Measurements from ENCODE around the gene HCN2.
"Not testable (repeated sequence)": the region's sequence is repeated elsewhere in the genome, so short reads cannot be mapped to it uniquely, and the experiment has no call there.

HCN2 gene

DNA sequence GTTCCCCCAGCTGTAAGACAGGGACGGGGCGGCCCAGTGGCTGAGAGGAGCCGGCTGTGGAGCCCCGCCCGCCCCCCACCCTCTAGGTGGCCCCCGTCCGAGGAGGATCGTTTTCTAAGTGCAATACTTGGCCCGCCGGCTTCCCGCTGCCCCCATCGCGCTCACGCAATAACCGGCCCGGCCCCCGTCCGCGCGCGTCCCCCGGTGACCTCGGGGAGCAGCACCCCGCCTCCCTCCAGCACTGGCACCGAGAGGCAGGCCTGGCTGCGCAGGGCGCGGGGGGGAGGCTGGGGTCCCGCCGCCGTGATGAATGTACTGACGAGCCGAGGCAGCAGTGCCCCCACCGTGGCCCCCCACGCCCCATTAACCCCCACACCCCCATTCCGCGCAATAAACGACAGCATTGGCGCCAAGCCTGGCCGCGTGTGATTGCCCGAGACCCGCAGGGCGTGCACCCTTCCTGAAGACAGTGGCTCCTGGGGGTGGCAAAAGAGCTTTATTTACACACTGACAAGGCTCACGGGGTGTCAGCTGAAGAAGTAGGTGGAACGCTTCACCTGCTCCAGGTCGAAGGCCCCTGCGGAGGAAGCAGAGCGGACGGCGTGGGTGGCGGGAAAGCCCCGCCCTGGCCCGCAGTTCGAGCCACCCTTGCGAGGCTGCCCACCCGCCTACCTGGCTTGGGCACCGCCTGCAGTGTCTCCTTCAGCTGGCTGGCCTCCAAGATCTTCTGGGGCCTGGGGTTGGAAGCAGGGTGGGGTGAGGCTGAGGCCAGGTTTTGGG is 27.3 kb downstream of the HCN2 start:
- H3K27ac ChIP-seq (ENCODE audit: low read length) = no peak overlapping the region

DNA sequence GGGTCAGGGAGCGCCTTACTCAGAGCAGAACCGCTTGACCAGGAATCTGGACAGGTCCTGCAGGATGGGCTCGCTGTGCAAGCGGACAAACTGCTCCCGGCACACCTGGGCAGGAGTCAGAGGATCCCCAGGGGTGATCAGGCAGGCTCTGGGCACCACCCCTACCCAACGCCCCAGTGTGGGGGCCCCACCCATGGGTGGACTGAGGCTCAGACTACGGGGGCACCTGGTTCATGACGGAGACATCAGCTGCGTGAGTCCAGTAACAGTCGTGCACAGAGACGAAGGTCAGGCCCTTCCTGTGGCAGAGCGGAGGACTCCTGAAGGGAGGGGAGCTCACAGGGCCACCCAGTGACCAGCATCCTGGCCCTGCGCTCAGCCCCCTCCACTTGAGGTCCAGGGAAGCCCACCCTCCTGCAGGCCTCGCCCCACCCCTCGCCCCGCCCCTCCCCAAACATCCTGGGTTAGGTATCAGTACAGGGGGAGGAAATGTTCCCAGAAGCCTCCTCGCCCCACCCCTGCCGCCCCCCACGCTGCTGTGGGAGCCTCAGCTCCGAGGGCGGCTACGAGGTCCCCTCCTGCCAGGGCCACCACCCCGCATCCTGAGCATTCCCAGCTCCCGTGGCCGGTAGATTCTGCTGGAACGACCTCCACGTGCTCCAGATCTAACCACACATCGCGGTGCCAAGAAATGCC is 28.0 kb downstream of the HCN2 start:
- Histone ChIP-seq H3K9me3 (ENCODE audit: control insufficient read depth in 2 of 2, low read length in 2 of 2) (no peaks in the 10 kb centered on the region), H3K9ac (ENCODE audit: low read length in 2 of 2) (no peak overlapping the region), H3K4me1 (ENCODE audit: control insufficient read depth, insufficient read depth, low read length) (no peaks in the 10 kb centered on the region), H3K36me3 (ENCODE audit: control insufficient read depth in 2 of 2, insufficient read depth in 2 of 2, low read length in 2 of 2) (peaks cover 0 to 21% of the 10 kb centered on the region in 2 donors), H3K4me3 (ENCODE audit: low read length in 2 of 2) (no peak overlapping the region), H3K27ac (ENCODE audit: low read length) (no peak overlapping the region), H3K27me3 (ENCODE audit: control insufficient read depth in 1 of 2, insufficient read depth in 2 of 2, low read length in 2 of 2) (peaks cover 0 to 3% of the 10 kb centered on the region in 2 donors)

More for the DNA sequence above, 27.3 kb downstream of the HCN2 start:
- H3K9ac ChIP-seq (ENCODE audit: low read length in 2 of 2) = no peak overlapping the region
- no peaks in the 10 kb centered on the region for H3K4me1 ChIP-seq (ENCODE audit: control insufficient read depth, insufficient read depth, low read length)
- H3K36me3 ChIP-seq (ENCODE audit: control insufficient read depth in 2 of 2, insufficient read depth in 2 of 2, low read length in 2 of 2) = peaks cover 0 to 17% of the 10 kb centered on the region in 2 donors
- H3K4me3 ChIP-seq (ENCODE audit: low read length in 2 of 2) = no peak overlapping the region
- H3K9me3 ChIP-seq (ENCODE audit: control insufficient read depth in 2 of 2, low read length in 2 of 2) = no peaks in the 10 kb centered on the region
- H3K27me3 ChIP-seq (ENCODE audit: control insufficient read depth in 1 of 2, insufficient read depth in 2 of 2, low read length in 2 of 2) = peaks cover 0 to 3% of the 10 kb centered on the region in 2 donors

- Histone ChIP-seq H3K4me3 (ENCODE audit: low read length in 2 of 2) (no peak overlapping the region), H3K27me3 (ENCODE audit: control insufficient read depth in 1 of 2, insufficient read depth in 2 of 2, low read length in 2 of 2) (peaks cover 0 to 3% of the 10 kb centered on the region in 2 donors), H3K27ac (ENCODE audit: low read length) (no peak overlapping the region), H3K4me1 (ENCODE audit: control insufficient read depth, insufficient read depth, low read length) (no peaks in the 10 kb centered on the region), H3K9me3 (ENCODE audit: control insufficient read depth in 2 of 2, low read length in 2 of 2) (no peaks in the 10 kb centered on the region), H3K36me3 (ENCODE audit: control insufficient read depth in 2 of 2, insufficient read depth in 2 of 2, low read length in 2 of 2) (peaks cover 0 to 21% of the 10 kb centered on the region in 2 donors), H3K9ac (ENCODE audit: low read length in 2 of 2) (no peak overlapping the region)
These were observed 28.6 kb downstream of the HCN2 start for GRCh38 chr19:618247-618619.

GRCh38 chr19:618674-619285 is 29.1 kb downstream of the HCN2 start:
- Histone ChIP-seq H3K27ac (ENCODE audit: low read length) (no peak overlapping the region), H3K4me3 (ENCODE audit: low read length in 2 of 2) (no peak overlapping the region), H3K27me3 (ENCODE audit: control insufficient read depth in 1 of 2, insufficient read depth in 2 of 2, low read length in 2 of 2) (peaks cover 0 to 3% of the 10 kb centered on the region in 2 donors), H3K9ac (ENCODE audit: low read length in 2 of 2) (no peak overlapping the region), H3K4me1 (ENCODE audit: control insufficient read depth, insufficient read depth, low read length) (no peaks in the 10 kb centered on the region), H3K36me3 (ENCODE audit: control insufficient read depth in 2 of 2, insufficient read depth in 2 of 2, low read length in 2 of 2) (peaks cover 0 to 24% of the 10 kb centered on the region in 2 donors), H3K9me3 (ENCODE audit: control insufficient read depth in 2 of 2, low read length in 2 of 2) (no peaks in the 10 kb centered on the region)

GRCh38 chr19:619286-620002 is 29.8 kb downstream of the HCN2 start:
- no peak overlapping the region for H3K27ac ChIP-seq (ENCODE audit: low read length)
- no peak overlapping the region for H3K9ac ChIP-seq (ENCODE audit: low read length in 2 of 2)
- H3K9me3 ChIP-seq (ENCODE audit: control insufficient read depth in 2 of 2, low read length in 2 of 2) = no peaks in the 10 kb centered on the region
- H3K4me3 ChIP-seq (ENCODE audit: low read length in 2 of 2) = no peak overlapping the region
- no peaks in the 10 kb centered on the region for H3K4me1 ChIP-seq (ENCODE audit: control insufficient read depth, insufficient read depth, low read length)
- peaks cover 0 to 3% of the 10 kb centered on the region in 2 donors for H3K27me3 ChIP-seq (ENCODE audit: control insufficient read depth in 1 of 2, insufficient read depth in 2 of 2, low read length in 2 of 2)
- peaks cover 0 to 24% of the 10 kb centered on the region in 2 donors for H3K36me3 ChIP-seq (ENCODE audit: control insufficient read depth in 2 of 2, insufficient read depth in 2 of 2, low read length in 2 of 2)

- H3K36me3 ChIP-seq (ENCODE audit: control insufficient read depth in 2 of 2, insufficient read depth in 2 of 2, low read length in 2 of 2) = peaks cover 5 to 27% of the 10 kb centered on the region in 2 donors
- H3K27me3 ChIP-seq (ENCODE audit: control insufficient read depth in 1 of 2, insufficient read depth in 2 of 2, low read length in 2 of 2) = peaks cover 0 to 3% of the 10 kb centered on the region in 2 donors
- no peaks in the 10 kb centered on the region for H3K9me3 ChIP-seq (ENCODE audit: control insufficient read depth in 2 of 2, low read length in 2 of 2)
- H3K9ac ChIP-seq (ENCODE audit: low read length in 2 of 2) = no peak overlapping the region
- no peaks in the 10 kb centered on the region for H3K4me1 ChIP-seq (ENCODE audit: control insufficient read depth, insufficient read depth, low read length)
- no peak overlapping the region for H3K27ac ChIP-seq (ENCODE audit: low read length)
- no peak overlapping the region for H3K4me3 ChIP-seq (ENCODE audit: low read length in 2 of 2)
These were observed 30.6 kb downstream of the HCN2 start for GRCh38 chr19:620166-620862.

DNA sequence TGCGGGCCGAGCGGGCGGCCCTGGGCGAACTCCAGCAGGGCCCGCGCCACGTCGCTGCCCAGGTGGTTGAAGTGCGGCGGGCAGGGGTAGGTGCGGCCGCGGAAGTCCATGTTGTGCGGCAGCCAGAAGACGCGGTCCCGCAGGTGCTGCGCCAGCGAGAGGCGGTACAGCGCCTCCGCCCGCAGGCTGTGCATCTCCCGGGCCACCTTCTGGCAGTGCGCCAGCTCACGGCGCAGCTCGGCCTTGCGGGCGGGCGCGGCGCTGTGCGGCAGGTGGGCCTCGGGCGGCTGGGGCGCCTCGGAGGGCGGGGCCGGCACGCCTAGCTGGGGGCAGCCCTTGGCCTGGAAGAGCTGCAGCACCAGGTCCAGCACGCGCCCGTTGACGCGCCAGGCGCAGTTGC is 31.5 kb downstream of the HCN2 start:
- not testable (repeated sequence) for H3K27ac ChIP-seq (ENCODE audit: low read length); H3K4me3 ChIP-seq (ENCODE audit: low read length in 2 of 2); H3K4me1 ChIP-seq (ENCODE audit: control insufficient read depth, insufficient read depth, low read length); H3K9me3 ChIP-seq (ENCODE audit: control insufficient read depth in 2 of 2, low read length in 2 of 2); H3K9ac ChIP-seq (ENCODE audit: low read length in 2 of 2); H3K27me3 ChIP-seq (ENCODE audit: control insufficient read depth in 1 of 2, insufficient read depth in 2 of 2, low read length in 2 of 2)
- peaks cover 8 to 27% of the 10 kb centered on the region in 2 donors for H3K36me3 ChIP-seq (ENCODE audit: control insufficient read depth in 2 of 2, insufficient read depth in 2 of 2, low read length in 2 of 2)

- no peaks in the 10 kb centered on the region for H3K27me3 ChIP-seq (ENCODE audit: control insufficient read depth in 1 of 2, insufficient read depth in 2 of 2, low read length in 2 of 2)
- no peak overlapping the region for H3K4me3 ChIP-seq (ENCODE audit: low read length in 2 of 2)
- H3K9me3 ChIP-seq (ENCODE audit: control insufficient read depth in 2 of 2, low read length in 2 of 2) = no peaks in the 10 kb centered on the region
- H3K9ac ChIP-seq (ENCODE audit: low read length in 2 of 2) = no peak overlapping the region
- H3K36me3 ChIP-seq (ENCODE audit: control insufficient read depth in 2 of 2, insufficient read depth in 2 of 2, low read length in 2 of 2) = peaks cover 8 to 27% of the 10 kb centered on the region in 2 donors
- no peaks in the 10 kb centered on the region for H3K4me1 ChIP-seq (ENCODE audit: control insufficient read depth, insufficient read depth, low read length)
- no peak overlapping the region for H3K27ac ChIP-seq (ENCODE audit: low read length)
These were observed 32.1 kb downstream of the HCN2 start for GRCh38 chr19:621819-622218.

GRCh38 chr19:622666-623065 is 33.0 kb downstream of the HCN2 start:
- no peaks in the 10 kb centered on the region for H3K4me1 ChIP-seq (ENCODE audit: control insufficient read depth, insufficient read depth, low read length)
- no peaks in the 10 kb centered on the region for H3K27me3 ChIP-seq (ENCODE audit: control insufficient read depth in 1 of 2, insufficient read depth in 2 of 2, low read length in 2 of 2)
- no peaks in the 10 kb centered on the region for H3K9me3 ChIP-seq (ENCODE audit: control insufficient read depth in 2 of 2, low read length in 2 of 2)
- H3K9ac ChIP-seq (ENCODE audit: low read length in 2 of 2) = no peak overlapping the region
- peaks cover 8 to 25% of the 10 kb centered on the region in 2 donors for H3K36me3 ChIP-seq (ENCODE audit: control insufficient read depth in 2 of 2, insufficient read depth in 2 of 2, low read length in 2 of 2)
- H3K4me3 ChIP-seq (ENCODE audit: low read length in 2 of 2) = no peak overlapping the region
- no peak overlapping the region for H3K27ac ChIP-seq (ENCODE audit: low read length)

All from stomach smooth muscle (tissue), 2 donors.